HepG2 (cell line): ENCODE results near the gene MICAL3. TPM values are rescaled to one million over a fixed set of nuclear protein-coding genes. Genes with fewer than 3 reads are reported as not detected.

ENCODE experiments used
- BRCA1 ChIP-seq: sonication (generic); formaldehyde crosslinking; IDR thresholded peaks from 2 replicates; pipeline ENCODE4 v1.4.0; 2020; ENCODE audit warnings: missing genetic modification reagents
- CSRNP1 ChIP-seq: sonication (generic); formaldehyde crosslinking; IDR thresholded peaks from 2 replicates; pipeline ENCODE4 v1.8.1; 2023; ENCODE audit warnings: mild to moderate bottlenecking, missing genetic modification reagents
- IKZF4 ChIP-seq: sonication (generic); formaldehyde crosslinking; IDR thresholded peaks from 2 replicates; pipeline ENCODE4 v1.5.1; 2020; ENCODE audit warnings: borderline replicate concordance, mild to moderate bottlenecking, low read depth, missing genetic modification reagents; ENCODE audit errors: not compliant biosample characterization
- MED8 ChIP-seq: sonication (generic); formaldehyde crosslinking; IDR thresholded peaks from 2 replicates; pipeline ENCODE4 v1.8.1; 2023; ENCODE audit warnings: mild to moderate bottlenecking, missing genetic modification reagents; ENCODE audit not compliant: insufficient replicate concordance
- NFKB2 ChIP-seq: sonication (generic); formaldehyde crosslinking; IDR thresholded peaks from 2 replicates; pipeline ENCODE4 v1.4.0; 2020; ENCODE audit warnings: missing genetic modification reagents, borderline replicate concordance
- POGZ ChIP-seq: sonication (generic); formaldehyde crosslinking; IDR thresholded peaks from 2 replicates; pipeline ENCODE4 v1.4.0; 2020; ENCODE audit warnings: mild to moderate bottlenecking, missing genetic modification reagents
- POLR2AphosphoS2 ChIP-seq: IDR thresholded peaks from 2 replicates; pipeline ENCODE4 v1.6.1; 2011; ENCODE audit warnings: low read depth, low read length, improper control_type of control experiment
- RARA ChIP-seq: IDR thresholded peaks from 2 replicates; pipeline ENCODE4 v1.6.1; 2016; ENCODE audit warnings: missing genetic modification reagents, missing compliant biosample characterization
- SP5 ChIP-seq: IDR thresholded peaks from 2 replicates; pipeline ENCODE4 v1.6.1; 2016; ENCODE audit warnings: low read depth, borderline replicate concordance
- THAP8 ChIP-seq: sonication (generic); formaldehyde crosslinking; IDR thresholded peaks from 2 replicates; pipeline ENCODE4 v1.5.1; 2020; ENCODE audit warnings: missing genetic modification reagents, mild to moderate bottlenecking, borderline replicate concordance
- ZBTB43 ChIP-seq: sonication (generic); formaldehyde crosslinking; conservative IDR thresholded peaks from 2 replicates; pipeline ENCODE4 v1.4.0; 2020; ENCODE audit warnings: missing genetic modification reagents
- ZHX1 ChIP-seq: sonication (generic); formaldehyde crosslinking; IDR thresholded peaks from 2 replicates; pipeline ENCODE4 v1.8.1; 2022; ENCODE audit warnings: low read depth, mild to moderate bottlenecking, missing genetic modification reagents
- ZNF180 ChIP-seq: sonication (generic); formaldehyde crosslinking; IDR thresholded peaks from 2 replicates; pipeline ENCODE4 v1.4.0; 2020; ENCODE audit warnings: low read depth, missing genetic modification reagents, borderline replicate concordance
- ZNF207 ChIP-seq: fragments of 450-650 bp; IDR thresholded peaks from 2 replicates; pipeline ENCODE4 v1.6.1; 2016; ENCODE audit warnings: antibody characterized with exemption, borderline replicate concordance
- ZNF263 ChIP-seq: sonication (generic); formaldehyde crosslinking; IDR thresholded peaks from 2 replicates; pipeline ENCODE4 v1.4.0; 2020; ENCODE audit warnings: missing genetic modification reagents
- ZNF276 ChIP-seq: sonication (generic); formaldehyde crosslinking; IDR thresholded peaks from 2 replicates; pipeline ENCODE4 v1.4.0; 2020; ENCODE audit warnings: mild to moderate bottlenecking, low read depth, missing genetic modification reagents
- ZNF296 ChIP-seq: sonication (generic); formaldehyde crosslinking; conservative IDR thresholded peaks from 2 replicates; pipeline ENCODE4 v1.5.0; 2020; ENCODE audit warnings: mild to moderate bottlenecking, missing genetic modification reagents
- ZNF335 ChIP-seq: sonication (generic); formaldehyde crosslinking; IDR thresholded peaks from 2 replicates; pipeline ENCODE4 v1.4.0; 2020; ENCODE audit warnings: missing genetic modification reagents
- ZNF44 ChIP-seq: sonication (generic); formaldehyde crosslinking; IDR thresholded peaks from 2 replicates; pipeline ENCODE4 v1.5.1; 2020; ENCODE audit warnings: mild to moderate bottlenecking, missing genetic modification reagents
- ZNF543 ChIP-seq: sonication (generic); formaldehyde crosslinking; IDR thresholded peaks from 2 replicates; pipeline ENCODE4 v1.4.0; 2020; ENCODE audit warnings: mild to moderate bottlenecking, missing genetic modification reagents
- ZNF709 ChIP-seq: sonication (generic); formaldehyde crosslinking; IDR thresholded peaks from 2 replicates; pipeline ENCODE4 v1.5.0; 2020; ENCODE audit warnings: mild to moderate bottlenecking, missing genetic modification reagents
- ZSCAN12 ChIP-seq: sonication (generic); formaldehyde crosslinking; IDR thresholded peaks from 2 replicates; pipeline ENCODE4 v1.9.0; 2021; ENCODE audit warnings: mild to moderate bottlenecking, missing genetic modification reagents
- polyA plus RNA-seq, 8 experiments: library from polyadenylated mRNA; depleted of rRNA in 3 of 8; stranded (reverse) in 7 of 8; unstranded in 1 of 8; fragments of >200 nt; fragmentation: Illumina TruSeq in 4 of 8; extraction: Trizol in 4 of 8; gene quantifications; 2 replicates each; pipeline versions ENCODE4 v1.2.1 to v1.2.3, GENCODE V29; 2011 to 2016; ENCODE audit warnings: low read depth in 4 of 8, missing spikeins in 1 of 8, mixed read lengths in 1 of 8; ENCODE audit not compliant: insufficient read depth in 1 of 8
- total RNA-seq, 5 experiments: library from RNA; depleted of rRNA; stranded (reverse); fragments of >200 nt; fragmentation: Illumina TruSeq; extraction: Trizol; gene quantifications; 2 replicates each; pipeline ENCODE4 v1.2.3, GENCODE V29; 2016; ENCODE audit warnings: low read depth in 1 of 5

The MICAL3 gene
- total and polyA plus RNA-seq, 2 of the 13 experiments (the other 11 are each of a cell fraction or from before 2014, with no cell fraction given), result 5.3 to 12.5 TPM

- TF ChIP-seq ZHX1 (CRISPR knock-in tag) (no peak), POGZ (CRISPR knock-in tag) (peak; percentile 10; the same call in 1 of the 2 replicates), ZNF709 (CRISPR knock-in tag) (no peak), ZNF207 (no peak), ZNF543 (CRISPR knock-in tag) (no peak), BRCA1 (no peak), POLR2AphosphoS2 (no peak), NFKB2 (CRISPR knock-in tag) (no peak), ZBTB43 (CRISPR knock-in tag) (no peak), IKZF4 (CRISPR knock-in tag) (no peak), SP5 (CRISPR knock-in tag) (0 out of 2 replicates have a peak, but pooled peaks have one; percentile 9), CSRNP1 (CRISPR knock-in tag) (no peak), ZNF296 (CRISPR knock-in tag) (no peak), ZSCAN12 (CRISPR knock-in tag) (no peak), RARA (CRISPR knock-in tag) (peak; percentile 61; the same call in 1 of the 2 replicates), ZNF276 (CRISPR knock-in tag) (no peak), ZNF263 (CRISPR knock-in tag) (no peak), ZNF44 (CRISPR knock-in tag) (no peak), ZNF180 (CRISPR knock-in tag) (no peak), THAP8 (CRISPR knock-in tag) (no peak), MED8 (CRISPR knock-in tag) (no peak), ZNF335 (CRISPR knock-in tag) (peak; percentile 51; the same call in 1 of the 2 replicates)
Observed at GRCh38 chr22:17972385-17973191, 51.8 kb downstream of the MICAL3 start (continued).
